ENCODE results near the gene TPRG1.

GRCh38 chr3:189309400-189309975, 137.7 kb downstream of the TPRG1 start:
- TF ChIP-seq POLR2A (IDR thresholded peaks at IDR 0.05) = no peak
- TF ChIP-seq CTCF (IDR thresholded peaks at IDR 0.05) = no peak
- TF ChIP-seq POLR2AphosphoS5 (IDR thresholded peaks at IDR 0.05) = no peak

Measured in gastroesophageal sphincter (tissue), 3 donors.